CD4-positive, alpha-beta T cell (primary cell): ENCODE results near the gene CALCR. TPM values are rescaled to one million over a fixed set of nuclear protein-coding genes. Genes with fewer than 3 reads are reported as not detected.

Experiments
- ATAC-seq: fragments of 200-7000 bp; cut with Tn5 transposase; one replicate; pipeline ENCODE4 v1.10.0; 2022; ENCODE audit warnings: mild to moderate bottlenecking; ENCODE audit not compliant: poor library complexity
- CTCF ChIA-PET: fragments of 350-600 bp; sonication (Branson Sonifier 250); formaldehyde crosslinking; loops from one replicate; lab custom pipeline; 2021; ENCODE audit warnings: antibody characterized with exemption, inconsistent platforms; lab: Charles Lee
- POLR2A ChIA-PET: fragments of 350-600 bp; sonication (Branson Sonifier 250); formaldehyde crosslinking; loops from one replicate; lab custom pipeline; 2021; ENCODE audit warnings: antibody characterized with exemption, inconsistent platforms; lab: Charles Lee
- DNase-seq, 14 experiments: peaks; one replicate each; pipeline ENCODE4 v3.0.0-alpha.2; 2013 to 2020; ENCODE audit warnings: mixed read lengths in 2 of 14
- H3K27ac ChIP-seq, 2 donors: one replicate each; pipeline versions ENCODE4 v1.5.1 to v1.7.0; 2013; ENCODE audit warnings: low read length in 2 of 2, low read depth in 1 of 2, mild to moderate bottlenecking in 1 of 2
- H3K27me3 ChIP-seq, 2 experiments: 1 replicate in 1 of 2; 2 replicates in 1 of 2; pipeline versions ENCODE4 v1.6.1 to v1.7.0; 2013; ENCODE audit warnings: low read length in 2 of 2, control low read depth in 1 of 2, mild to moderate bottlenecking in 1 of 2, moderate library complexity in 1 of 2; ENCODE audit not compliant: insufficient read depth in 2 of 2, control insufficient read depth in 1 of 2
- H3K36me3 ChIP-seq: one replicate; pipeline ENCODE4 v1.6.1; 2013; ENCODE audit warnings: low read length, control low read depth; ENCODE audit not compliant: insufficient read depth
- H3K4me1 ChIP-seq: one replicate; pipeline ENCODE4 v1.6.1; 2013; ENCODE audit warnings: low read length, control low read depth; ENCODE audit not compliant: insufficient read depth
- H3K4me3 ChIP-seq: one replicate; pipeline ENCODE4 v1.5.1; 2013; ENCODE audit warnings: mild to moderate bottlenecking, low read length, moderate library complexity
- H3K9me3 ChIP-seq, 2 experiments: 1 replicate in 1 of 2; 2 replicates in 1 of 2; pipeline versions ENCODE4 v1.6.1 to v1.7.0; 2013; ENCODE audit warnings: low read length in 2 of 2, mild to moderate bottlenecking in 2 of 2, control low read depth in 1 of 2, moderate library complexity in 1 of 2; ENCODE audit not compliant: control insufficient read depth in 1 of 2, insufficient read depth in 1 of 2
- H3K27ac Mint-ChIP-seq: one replicate; pipeline ENCODE4 v1.8.0; 2020; ENCODE audit warnings: mixed read lengths
- H3K27me3 Mint-ChIP-seq: one replicate; pipeline ENCODE4 v1.8.0; 2021; ENCODE audit warnings: mixed read lengths
- H3K36me3 Mint-ChIP-seq: one replicate; pipeline ENCODE4 v1.8.0; 2021; ENCODE audit warnings: low read depth, mixed read lengths
- H3K4me1 Mint-ChIP-seq: one replicate; pipeline ENCODE4 v1.8.0; 2021; ENCODE audit warnings: low read depth, mixed read lengths
- H3K4me3 Mint-ChIP-seq: one replicate; pipeline ENCODE4 v1.8.0; 2020; ENCODE audit warnings: mild to moderate bottlenecking, mixed read lengths
- H3K9me3 Mint-ChIP-seq: one replicate; pipeline ENCODE4 v1.8.0; 2020; ENCODE audit warnings: mixed read lengths
- intact Hi-C, 2 experiments: fragments of 100-400 bp; cut with DNase I in 1 of 2; cut with micrococcal nuclease in 1 of 2; formaldehyde crosslinking; loops; one replicate each; pipeline versions ENCODE4 v1.15.1 to v1.9.0; 2023 to 2025; cut with DNase I, micrococcal nuclease
- total RNA-seq, 174 experiments: library from RNA in 2 of 174; stranded (reverse) in 2 of 174; gene quantifications; one replicate each; pipeline ENCODE4 v1.2.3 and lab custom pipeline; 2021 to 2026
- TF ChIP-seq, protein P1 (sequence below): fragments of 200-600 bp; IDR thresholded peaks from one replicate; pipeline ENCODE4 v1.8.0; 2022; ENCODE audit warnings: antibody characterized with exemption, mild to moderate bottlenecking

Gene CALCR
- total RNA-seq, 2 experiments from 2014 or later: not detected

DNA sequence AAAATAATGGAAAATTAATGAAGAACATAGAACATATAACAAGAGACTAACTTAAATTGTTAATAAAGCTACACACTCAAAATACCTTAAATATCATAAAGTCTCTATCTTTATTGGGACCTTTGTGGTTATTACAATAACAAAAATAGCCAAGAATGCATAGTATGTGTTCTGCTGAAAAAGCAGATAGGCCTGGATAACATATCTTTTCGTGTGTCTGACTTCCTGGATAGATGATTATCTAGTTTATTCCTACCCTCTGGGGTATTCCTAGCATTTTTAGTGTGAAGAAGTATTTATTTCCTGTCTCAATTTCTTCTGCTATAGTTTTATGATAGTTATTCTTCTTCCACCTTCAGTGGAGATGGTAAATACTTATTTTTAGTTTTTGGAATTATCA lies 36.5 kb downstream of the CALCR start:
- Histone ChIP-seq H3K4me3 (no peak overlapping the region), H3K27me3 (no peaks in the 10 kb centered on the region), H3K27ac (no peak overlapping the region), H3K9me3 (no peaks in the 10 kb centered on the region), H3K36me3 (no peaks in the 10 kb centered on the region), H3K4me1 (no peaks in the 10 kb centered on the region)
- no peak overlapping the region for H3K4me3 Mint-ChIP-seq
- H3K36me3 Mint-ChIP-seq: no peaks in the 10 kb centered on the region
- H3K9me3 Mint-ChIP-seq: no peaks in the 10 kb centered on the region
- no peak for DNase-seq
- ChIA-PET CTCF (no interaction called here), POLR2A (no interaction called here)
- TF ChIP-seq, protein P1, sequence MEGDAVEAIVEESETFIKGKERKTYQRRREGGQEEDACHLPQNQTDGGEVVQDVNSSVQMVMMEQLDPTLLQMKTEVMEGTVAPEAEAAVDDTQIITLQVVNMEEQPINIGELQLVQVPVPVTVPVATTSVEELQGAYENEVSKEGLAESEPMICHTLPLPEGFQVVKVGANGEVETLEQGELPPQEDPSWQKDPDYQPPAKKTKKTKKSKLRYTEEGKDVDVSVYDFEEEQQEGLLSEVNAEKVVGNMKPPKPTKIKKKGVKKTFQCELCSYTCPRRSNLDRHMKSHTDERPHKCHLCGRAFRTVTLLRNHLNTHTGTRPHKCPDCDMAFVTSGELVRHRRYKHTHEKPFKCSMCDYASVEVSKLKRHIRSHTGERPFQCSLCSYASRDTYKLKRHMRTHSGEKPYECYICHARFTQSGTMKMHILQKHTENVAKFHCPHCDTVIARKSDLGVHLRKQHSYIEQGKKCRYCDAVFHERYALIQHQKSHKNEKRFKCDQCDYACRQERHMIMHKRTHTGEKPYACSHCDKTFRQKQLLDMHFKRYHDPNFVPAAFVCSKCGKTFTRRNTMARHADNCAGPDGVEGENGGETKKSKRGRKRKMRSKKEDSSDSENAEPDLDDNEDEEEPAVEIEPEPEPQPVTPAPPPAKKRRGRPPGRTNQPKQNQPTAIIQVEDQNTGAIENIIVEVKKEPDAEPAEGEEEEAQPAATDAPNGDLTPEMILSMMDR: no peak
- H3K4me1 Mint-ChIP-seq: no peaks in the 10 kb centered on the region
- no peak overlapping the region for H3K27ac Mint-ChIP-seq
- intact Hi-C loops: no loop called here
- H3K27me3 Mint-ChIP-seq: no peaks in the 10 kb centered on the region
- ATAC-seq: no peak

- H3K36me3 Mint-ChIP-seq: no peaks in the 10 kb centered on the region
- TF ChIP-seq, protein P1: no peak
- H3K27ac ChIP-seq: no peak overlapping the region
- no peaks in the 10 kb centered on the region for H3K4me1 Mint-ChIP-seq
- no peaks in the 10 kb centered on the region for H3K4me1 ChIP-seq
- intact Hi-C loops: no loop called here
- H3K9me3 ChIP-seq: no peaks in the 10 kb centered on the region
- no peaks in the 10 kb centered on the region for H3K27me3 ChIP-seq
- no peaks in the 10 kb centered on the region for H3K27me3 Mint-ChIP-seq
- H3K4me3 ChIP-seq: no peak overlapping the region
- no peaks in the 10 kb centered on the region for H3K9me3 Mint-ChIP-seq
- no peak overlapping the region for H3K4me3 Mint-ChIP-seq
- no peak for ATAC-seq
- CTCF ChIA-PET: no interaction called here
- no peaks in the 10 kb centered on the region for H3K36me3 ChIP-seq
- no peak for DNase-seq
- POLR2A ChIA-PET: no interaction called here
- no peak overlapping the region for H3K27ac Mint-ChIP-seq
Measured at GRCh38 chr7:93535616-93536015, 38.9 kb downstream of the CALCR start.

- no peak overlapping the region for H3K4me3 ChIP-seq
- no peaks in the 10 kb centered on the region for H3K27me3 ChIP-seq
- POLR2A ChIA-PET: no interaction called here
- no peaks in the 10 kb centered on the region for H3K4me1 ChIP-seq
- CTCF ChIA-PET: no interaction called here
- Mint-ChIP-seq H3K4me1 (no peaks in the 10 kb centered on the region), H3K27ac (no peak overlapping the region), H3K27me3 (no peaks in the 10 kb centered on the region), H3K9me3 (no peaks in the 10 kb centered on the region), H3K36me3 (no peaks in the 10 kb centered on the region), H3K4me3 (no peak overlapping the region)
- ATAC-seq: no peak
- intact Hi-C loops: no loop called here
- no peaks in the 10 kb centered on the region for H3K9me3 ChIP-seq
- H3K27ac ChIP-seq: no peak overlapping the region
- no peaks in the 10 kb centered on the region for H3K36me3 ChIP-seq
- no peak for DNase-seq
- TF ChIP-seq, protein P1: no peak
Measured at GRCh38 chr7:93530701-93531100, 43.8 kb downstream of the CALCR start.
